HG03575 (cell line): ENCODE data around the gene LHFPL6.

Experiments
- ATAC-seq: cut with Tn5 transposase; IDR thresholded peaks from one replicate; pipeline ENCODE4 v1.9.1; 2021; ENCODE audit not compliant: unreplicated experiment, insufficient number of reproducible peaks, low FRiP score; ENCODE audit errors: extremely low read depth

The LHFPL6 gene

DNA sequence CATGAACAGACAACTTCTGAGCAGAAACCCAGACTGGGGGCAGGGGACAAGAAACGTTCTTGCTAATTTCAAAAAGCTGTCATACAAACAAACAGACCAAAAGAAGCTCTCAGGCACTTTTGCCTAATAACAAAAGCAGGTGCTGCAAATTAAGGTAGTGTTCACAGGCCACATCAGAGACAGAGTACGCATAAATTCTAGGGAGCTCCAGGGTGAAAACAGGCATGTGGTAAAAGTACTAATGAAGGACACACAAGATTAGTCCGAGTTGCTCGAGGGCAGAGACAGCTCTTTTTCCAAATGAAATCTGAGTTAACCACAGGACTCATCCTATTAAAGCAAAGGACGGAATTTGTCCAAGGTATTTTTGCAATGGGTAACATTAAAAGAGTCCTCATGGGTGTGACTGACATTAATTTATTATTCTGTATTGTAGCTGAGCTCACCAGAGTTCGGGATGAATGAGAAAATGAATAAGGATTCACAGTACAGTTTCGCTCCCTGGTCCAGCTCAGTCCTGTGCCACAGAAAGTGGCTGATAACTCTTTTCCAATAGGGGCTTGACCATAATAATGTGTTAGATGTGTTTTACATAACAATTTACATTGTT lies 197.3 kb downstream of the LHFPL6 start:
- ATAC-seq: no peak

DNA sequence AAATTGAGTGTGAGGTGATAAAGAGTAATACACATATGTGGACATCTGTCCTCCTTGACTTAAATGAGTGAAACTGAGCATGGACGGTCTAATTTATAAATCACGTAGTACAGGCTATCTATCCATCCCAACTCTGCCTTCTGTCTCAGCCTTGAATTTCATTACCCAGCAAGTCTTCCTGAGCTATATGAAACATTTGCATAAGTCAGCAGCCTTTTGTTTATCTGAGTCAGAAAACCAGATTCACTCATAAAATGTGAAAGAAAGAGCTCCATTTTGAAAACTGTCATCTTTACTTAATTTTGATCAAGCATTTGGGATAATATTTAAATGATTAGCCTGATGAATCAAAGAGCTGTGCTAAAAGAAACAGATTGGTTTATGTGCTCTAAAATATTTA lies 197.9 kb downstream of the LHFPL6 start:
- ATAC-seq: no peak

DNA sequence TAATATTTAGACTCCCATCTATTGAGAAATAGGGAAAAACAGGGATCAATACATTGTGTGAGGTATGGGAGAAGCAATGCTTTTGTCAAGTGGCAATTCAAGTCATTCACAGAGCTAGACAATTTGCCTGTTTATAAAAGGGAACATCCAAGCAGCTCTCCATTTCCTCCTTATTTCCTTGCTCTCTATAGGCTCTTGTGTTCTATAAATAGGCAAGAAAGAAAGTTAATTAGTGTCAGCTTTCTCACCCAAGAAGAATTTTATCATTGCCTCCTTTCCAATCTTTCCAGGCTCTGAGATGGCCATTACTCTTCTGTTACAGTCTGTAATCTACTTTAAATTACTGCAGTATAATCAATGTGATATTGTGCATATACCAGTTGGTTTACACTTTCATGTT lies 199.9 kb downstream of the LHFPL6 start:
- ATAC-seq: no peak

DNA sequence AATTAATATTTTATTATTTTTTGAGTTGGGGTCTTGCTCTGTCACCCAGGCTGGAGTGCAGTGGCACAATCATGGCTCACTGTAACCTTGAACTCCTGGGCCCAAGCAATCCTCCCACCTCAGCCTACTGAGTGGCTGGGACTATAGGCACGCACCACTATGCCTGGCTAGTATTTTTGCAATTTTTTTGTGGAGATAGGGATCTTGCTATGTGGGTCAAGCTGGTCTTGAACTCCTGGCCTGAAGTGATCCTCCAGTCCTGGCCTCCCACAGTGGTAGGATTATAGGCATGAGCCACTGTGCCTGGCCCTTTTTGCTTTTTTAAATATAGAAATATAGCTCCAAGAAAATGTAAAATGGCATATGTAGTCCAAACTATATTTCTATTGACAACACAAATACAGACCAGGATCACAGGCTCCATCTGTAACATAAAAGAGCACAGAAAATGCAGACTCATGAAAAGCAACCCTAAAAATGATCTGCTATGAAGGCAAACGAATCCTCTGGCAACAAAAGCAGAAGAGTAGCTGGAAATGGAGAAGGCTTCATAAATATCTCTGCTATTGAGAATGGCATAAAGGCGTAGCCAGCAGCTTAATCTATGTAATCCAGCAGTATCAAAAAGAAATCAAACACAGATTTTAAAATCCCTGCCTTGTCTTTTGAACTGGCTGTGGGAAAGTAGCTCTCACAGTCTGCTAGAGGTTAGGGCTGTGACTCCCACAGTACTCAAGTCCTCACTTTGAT lies 200.6 kb downstream of the LHFPL6 start:
- no peak for ATAC-seq

DNA sequence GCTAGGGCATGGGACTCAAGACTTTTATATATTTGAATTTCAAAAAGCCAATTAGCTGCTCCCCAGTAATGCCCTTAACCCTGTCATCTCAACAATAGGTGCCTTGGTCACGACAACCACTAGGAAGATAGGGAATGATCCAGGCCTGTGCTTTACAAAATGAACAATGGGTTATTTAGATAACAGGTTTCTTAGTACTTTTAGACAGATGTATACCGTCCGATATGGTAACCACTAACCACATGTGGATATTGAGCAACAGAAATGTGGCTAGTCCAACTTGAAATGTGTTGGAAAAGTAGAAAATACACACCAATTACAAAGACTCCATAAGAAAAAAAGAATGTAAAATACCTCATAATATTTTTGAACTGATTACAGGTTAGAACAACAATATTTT lies 201.2 kb downstream of the LHFPL6 start:
- no peak for ATAC-seq

DNA sequence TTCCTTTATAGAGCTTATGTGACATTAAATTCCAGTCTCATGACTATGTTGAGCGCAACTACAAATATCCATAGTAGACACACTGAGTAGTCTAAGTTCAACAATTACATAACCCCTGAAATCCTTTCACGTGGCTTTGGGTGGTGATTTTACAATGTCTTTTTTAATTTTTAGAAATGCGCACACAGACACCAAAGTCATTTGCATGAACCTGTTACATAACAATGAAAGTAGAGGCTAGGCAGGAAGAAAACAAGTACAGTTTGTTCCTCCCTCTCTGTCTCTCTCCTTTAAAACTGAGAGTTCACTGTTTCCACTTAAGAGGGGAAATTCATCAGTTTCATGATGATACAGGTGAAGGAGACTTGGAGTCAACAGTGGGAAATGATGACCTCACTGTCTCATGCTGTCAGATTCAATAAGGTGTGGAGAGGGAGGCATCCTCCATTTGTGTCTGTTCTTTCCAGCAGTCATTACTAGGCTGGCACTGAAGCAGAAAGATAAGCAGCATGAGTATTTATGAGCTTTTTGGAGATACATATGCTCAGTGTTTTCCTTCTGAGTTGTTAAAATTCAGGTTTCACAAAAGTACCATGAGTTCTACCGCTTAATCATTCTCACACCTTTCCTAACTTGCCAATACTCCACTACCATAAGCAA lies 201.8 kb downstream of the LHFPL6 start:
- no peak for ATAC-seq

DNA sequence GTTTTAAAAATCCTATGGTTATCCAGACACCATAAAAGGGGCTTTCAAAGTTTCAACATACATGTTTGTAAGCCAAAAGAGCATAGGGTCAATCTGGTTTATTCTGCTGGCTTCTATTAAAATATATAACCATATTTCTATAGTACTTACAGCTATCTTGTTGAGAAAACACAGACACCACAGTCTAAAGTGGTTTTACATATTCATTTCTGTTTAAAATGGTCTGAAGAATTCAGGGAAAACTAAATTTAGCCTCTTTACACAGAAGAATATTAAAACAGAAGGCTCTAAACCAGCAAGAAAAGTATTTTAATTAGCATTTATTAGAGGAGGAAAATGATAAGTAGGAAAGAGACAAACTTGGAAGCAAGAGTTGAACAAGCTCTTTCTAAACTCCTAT lies 203.9 kb downstream of the LHFPL6 start:
- no peak for ATAC-seq

DNA sequence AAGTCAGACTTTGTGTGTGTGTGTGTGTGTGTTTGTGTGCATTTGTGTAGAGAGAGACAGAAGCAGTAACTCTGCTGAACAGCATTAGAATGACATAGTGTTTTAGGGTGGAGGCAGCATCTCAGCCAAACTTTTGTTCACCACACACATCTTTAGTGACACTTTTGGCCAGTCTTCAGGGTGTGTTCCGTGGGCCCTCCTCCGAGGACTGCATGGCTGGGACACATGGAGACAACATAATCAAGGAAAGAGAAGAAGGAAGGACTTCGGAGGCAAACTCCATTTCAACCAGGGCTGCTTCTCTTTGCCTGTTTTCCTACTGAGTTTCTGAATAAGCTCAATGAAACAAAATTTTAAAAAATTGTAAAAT lies 205.1 kb downstream of the LHFPL6 start:
- ATAC-seq: no peak

DNA sequence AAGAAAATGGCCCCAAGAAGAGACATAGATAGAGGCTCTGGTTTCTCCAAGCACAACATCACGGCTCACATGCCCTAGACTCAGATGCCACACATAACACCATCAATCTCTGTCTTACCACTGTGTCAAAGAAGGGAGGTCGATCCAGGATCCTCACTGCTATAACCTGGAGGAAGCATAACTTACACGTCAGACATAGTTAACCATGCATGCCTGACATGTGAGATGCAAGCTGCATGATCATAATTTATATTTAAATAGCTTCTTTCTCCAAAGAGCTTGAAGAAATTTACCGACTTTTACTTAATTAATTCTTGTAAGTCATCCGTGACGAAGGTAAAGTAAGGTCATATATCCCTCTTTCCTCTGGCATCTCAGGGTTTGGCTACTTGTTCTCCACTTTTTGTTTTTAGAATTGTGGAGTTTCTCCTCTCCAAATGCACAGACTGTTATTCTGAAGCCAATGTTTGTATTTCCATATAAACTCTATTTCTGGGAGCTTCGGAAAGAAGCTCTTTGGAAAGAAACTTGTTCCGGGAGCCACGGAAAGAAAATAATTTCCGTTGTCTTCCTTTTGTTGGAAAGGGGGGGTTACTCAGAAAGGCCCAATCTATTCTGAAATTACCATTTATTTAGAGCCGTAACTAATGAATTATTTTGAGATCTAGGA lies 205.6 kb downstream of the LHFPL6 start:
- no peak for ATAC-seq

DNA sequence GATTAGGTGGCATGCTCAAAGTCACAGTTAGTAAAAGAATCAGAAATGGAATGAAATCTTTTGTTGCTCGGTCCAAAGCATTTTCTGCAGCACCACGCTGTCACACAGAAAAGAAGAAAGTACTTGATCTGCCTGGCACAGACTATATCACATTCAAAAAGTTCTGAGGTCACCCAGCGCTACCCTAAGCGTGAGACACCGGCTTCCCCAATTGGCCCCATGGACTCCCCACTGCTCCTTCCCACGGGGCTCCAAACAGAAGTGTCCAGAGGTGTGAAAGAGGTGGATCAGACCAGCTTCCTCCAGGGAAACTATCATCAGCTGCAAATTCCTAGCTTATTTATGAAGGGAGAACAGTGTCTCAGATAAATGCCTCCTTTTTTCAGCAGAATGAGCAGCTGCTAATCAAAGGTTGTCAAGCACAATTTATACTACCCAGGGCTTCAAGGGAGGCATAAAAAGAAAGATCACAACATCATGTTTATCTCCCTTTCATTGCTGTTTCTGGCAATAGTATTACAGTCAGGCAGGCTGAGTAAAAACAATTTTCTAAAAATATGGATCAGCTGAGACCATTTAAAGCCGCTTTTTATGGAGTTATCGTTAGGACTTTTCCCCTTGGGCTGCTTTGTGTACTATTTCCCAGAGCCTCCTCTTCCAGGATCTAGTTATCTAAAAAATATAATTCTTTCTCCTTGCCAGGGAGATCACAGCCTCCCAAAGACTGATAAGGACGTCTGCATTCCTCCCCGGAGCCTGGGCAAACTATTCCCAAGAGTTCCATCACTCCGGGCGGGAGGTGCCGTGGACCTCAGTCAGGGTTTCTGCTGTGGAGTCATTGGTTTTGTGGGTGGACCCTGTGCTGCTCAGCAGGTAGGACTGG lies 208.0 kb downstream of the LHFPL6 start:
- ATAC-seq: no peak

DNA sequence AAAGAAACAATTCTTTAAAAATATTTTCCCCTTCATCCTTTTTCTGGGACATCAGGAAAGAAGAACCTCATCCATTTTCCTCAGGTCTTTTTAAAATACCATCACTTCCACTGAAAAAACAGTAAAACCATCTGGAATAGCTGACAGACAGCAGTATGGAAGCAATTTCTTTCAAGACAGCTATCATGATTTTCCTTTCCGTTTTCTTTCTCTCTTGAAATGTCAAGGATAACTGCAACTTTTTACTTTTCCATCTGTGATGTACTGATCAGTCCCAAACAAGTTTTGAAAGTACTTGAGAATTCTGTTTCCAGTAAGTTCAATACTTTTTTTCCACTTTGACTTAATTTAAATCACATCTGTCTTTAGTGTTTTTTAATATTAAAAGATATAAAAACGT lies 211.2 kb downstream of the LHFPL6 start:
- no peak for ATAC-seq

DNA sequence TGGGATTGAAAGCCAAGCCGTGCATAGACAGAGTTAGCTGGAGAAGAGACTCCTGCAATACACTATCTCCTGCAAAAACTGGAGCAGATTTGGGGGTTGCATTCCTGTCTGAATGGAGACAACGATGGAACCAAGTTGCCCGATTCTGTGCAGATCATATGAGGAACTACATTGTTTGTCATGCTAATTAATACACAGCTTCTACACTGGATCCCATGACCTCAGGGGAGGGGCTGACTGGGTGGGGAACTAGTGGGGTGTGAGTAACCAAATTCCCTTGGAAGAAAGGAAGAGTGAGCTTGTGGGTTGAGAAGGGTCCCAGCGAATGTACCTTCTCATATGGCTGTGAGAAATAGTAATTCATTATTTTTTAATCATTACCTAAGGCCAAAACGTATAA lies 214.0 kb downstream of the LHFPL6 start:
- no peak for ATAC-seq

DNA sequence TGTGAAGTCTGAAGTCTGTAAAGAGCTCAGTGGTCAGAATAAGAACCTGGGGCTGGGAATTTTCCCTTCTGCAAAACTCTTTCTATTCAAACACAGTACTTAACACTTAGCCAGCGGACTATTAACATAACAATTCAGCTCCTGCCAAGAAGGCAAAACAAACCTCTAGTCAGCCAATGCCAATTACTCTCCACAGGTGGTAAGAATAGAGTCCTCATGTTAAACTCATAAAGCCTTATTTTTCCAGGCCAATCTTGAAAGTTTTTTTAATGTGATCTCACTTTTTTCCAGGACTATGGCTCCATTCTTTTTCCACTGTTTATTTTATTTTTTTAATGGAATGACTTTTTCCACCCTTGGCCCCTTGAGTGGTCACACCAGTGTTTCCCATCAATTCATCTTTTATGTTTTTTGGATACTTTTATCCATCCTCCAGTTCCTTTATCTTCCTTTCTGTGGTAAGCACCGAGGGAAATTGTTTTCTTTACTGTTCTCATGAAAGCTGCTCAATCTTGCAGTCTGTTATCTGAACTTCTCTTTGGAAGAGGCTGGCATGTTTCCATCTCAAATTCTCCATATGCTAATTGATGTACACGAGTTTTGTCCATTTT lies 217.3 kb downstream of the LHFPL6 start:
- no peak for ATAC-seq

DNA sequence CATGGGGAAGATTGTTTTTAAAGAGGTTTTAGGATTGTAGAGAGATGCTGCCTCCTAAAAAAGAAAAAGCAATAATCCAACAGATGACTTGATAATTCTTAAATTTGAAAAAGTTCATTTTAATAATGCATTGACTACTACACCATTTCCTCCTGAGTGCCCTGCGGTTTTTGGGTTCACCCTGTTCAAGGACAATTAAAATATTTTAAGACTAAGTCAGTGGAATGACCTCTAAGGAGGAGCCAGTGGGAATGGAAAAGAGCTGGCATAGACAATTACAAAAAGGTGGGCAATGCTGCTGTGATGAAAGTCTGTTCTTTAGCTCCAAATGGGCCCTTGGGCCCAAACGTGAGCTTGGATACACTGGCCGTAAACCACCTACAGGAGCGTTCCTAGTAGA lies 217.8 kb downstream of the LHFPL6 start:
- no peak for ATAC-seq

DNA sequence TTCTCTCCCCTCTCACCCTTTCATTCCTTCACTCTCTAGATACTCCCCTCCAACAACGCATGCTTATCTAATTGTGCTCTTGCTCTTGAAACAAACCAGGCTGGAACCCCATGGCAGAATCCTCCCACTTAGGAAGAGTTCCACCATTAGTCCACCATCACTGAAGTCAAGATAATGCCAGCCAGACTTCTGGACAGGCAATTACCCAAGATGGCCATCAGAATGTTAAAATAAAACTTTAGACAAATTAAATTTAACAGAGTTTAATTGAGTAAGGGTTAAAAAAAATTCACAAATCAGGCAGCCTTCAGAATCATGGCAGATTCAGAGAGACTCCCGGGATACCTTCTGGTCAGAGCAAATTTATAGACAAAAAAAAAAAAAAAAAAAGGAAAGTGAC lies 221.5 kb downstream of the LHFPL6 start:
- ATAC-seq: no peak

DNA sequence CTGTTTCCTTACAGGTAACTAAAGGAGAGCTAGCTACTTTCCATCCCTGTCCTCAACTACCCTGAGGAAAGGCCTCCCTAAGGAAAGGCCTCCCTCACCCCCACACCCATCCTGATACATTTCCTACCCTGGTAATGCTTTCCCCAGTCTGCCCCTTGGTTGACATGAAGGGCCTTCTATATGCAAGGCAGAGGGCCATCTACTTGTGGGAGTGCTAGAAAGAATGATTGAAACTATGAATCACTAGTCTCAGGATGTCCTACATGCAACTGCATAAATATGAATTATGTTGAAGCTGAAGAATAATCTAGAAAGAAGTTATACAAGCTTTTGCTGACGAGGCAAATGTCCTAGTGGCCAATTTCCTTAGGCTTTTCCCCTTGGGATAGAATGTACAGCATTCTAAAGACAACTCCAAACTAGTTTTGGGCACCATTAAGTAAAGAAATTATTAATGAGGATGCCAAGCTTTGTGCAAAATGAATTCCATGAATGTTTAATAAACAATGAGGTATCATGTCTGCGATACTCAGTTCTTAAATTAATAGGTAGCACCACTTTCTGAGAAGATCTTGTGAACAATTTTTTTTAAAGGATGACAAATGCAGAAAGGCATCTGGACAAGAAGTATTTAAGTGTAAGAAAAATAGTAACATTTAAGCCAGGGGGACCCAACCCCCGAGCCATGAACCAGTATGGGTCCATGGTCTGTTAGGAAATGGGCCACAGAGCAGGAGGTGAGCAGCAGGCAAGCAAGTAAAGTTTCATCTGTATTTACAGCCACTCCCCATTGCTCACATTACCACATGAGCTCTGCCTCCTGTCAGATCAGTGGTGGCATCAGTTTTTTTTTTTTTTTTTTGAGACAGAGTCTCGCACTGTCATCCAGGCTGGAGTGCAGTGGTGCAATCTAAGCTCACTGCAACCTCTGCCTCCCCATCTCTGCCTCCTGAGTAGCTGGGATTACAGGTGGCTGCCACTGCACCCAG lies 223.0 kb downstream of the LHFPL6 start:
- ATAC-seq: no peak

DNA sequence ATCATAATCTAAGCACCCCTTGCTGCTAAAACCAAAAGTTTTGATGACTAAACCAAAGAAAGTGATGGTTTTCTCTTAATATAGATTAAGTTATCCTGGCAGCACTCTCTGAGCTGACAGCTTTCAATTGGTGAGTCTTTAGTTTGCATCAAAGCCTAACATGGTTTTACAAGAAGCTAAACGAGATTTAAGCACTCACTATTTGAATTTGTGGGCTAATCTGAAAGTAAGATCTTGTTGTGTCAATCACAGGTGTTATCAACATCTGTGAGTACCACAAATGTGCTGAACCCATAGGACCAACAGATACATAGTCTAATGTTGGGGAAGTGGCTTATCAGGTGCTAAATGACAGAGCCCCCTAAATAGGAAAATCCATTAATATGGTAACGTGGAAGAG lies 223.9 kb downstream of the LHFPL6 start:
- peak; percentile 92 for ATAC-seq

DNA sequence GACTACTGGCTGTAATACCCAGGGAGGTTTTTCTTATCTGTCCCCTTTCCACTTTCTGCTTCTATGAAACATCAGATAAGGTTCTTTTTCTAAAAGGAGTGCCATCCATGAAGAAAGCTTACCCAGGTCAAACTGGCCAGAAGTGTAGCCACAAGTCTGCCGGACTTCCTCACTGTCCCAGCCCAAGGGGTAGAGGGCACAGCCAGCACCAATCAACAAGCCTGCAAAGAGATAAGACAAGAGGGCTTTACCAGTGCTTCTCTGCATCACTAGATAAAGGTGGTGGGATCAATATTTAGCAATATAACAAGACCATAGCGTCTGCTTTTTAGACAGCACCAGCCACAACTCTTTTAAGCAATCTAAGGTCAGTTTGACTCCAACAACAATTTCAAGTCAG lies 224.7 kb downstream of the LHFPL6 start:
- no peak for ATAC-seq
